VCaP (cell line): Measurements from ENCODE around the gene AKAP9.
"Not testable (repeated sequence)": the region's sequence is repeated elsewhere in the genome, so short reads cannot be mapped to it uniquely, and the experiment has no call there.

Source experiments
- H3K27ac ChIP-seq: fragments of 450-650 bp; 2 replicates; pipeline ENCODE4 v1.5.1; 2017
- CTCF ChIP-seq: fragments of 450-650 bp; conservative IDR thresholded peaks from 2 replicates; pipeline ENCODE4 v1.5.1; 2017; ENCODE audit warnings: mild to moderate bottlenecking, moderate library complexity

The AKAP9 gene

DNA sequence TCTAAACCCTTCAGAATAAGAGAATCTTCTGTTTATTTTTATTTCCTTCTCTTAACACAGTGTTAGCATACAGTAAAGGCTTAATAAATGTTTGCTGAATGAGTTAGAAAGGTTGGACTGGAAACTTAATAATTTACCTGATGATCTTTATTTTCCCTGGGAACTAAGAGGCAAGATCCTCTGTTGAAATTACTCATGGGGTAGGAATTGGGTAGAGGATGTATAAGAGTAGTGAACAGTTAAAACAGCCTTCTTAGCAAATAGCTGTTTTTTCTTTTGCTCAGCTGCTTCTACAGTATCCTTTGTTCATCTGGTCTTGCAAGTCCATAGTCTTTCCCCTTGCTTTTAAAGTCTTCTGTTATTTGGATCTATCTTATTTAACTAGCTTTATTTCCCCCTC is 80.0 kb downstream of the AKAP9 start:
- H3K27ac ChIP-seq = no peak overlapping the region
- no peak for TF ChIP-seq CTCF

GRCh38 chr7:92025260-92025659 is 84.6 kb downstream of the AKAP9 start:
- no peak for TF ChIP-seq CTCF
- no peak overlapping the region for H3K27ac ChIP-seq

DNA sequence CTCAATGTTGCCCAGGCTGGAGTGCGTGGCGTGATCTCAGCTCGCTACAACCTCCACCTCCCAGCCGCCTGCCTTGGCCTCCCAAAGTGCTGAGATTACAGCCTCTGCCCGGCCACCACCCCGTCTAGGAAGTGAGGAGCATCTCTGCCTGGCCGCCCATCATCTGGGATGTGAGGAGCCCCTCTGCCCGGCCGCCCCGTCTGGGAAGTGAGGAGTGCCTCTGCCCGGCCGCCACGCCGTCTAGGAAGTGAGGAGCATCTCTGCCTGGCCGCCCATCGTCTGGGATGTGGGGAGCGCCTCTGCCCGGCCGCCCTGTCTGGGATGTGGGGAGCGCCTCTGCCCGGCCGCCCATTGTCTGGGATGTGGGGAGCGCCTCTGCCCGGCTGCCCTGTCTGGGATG is 86.0 kb downstream of the AKAP9 start:
- H3K27ac ChIP-seq = not testable (repeated sequence)

DNA sequence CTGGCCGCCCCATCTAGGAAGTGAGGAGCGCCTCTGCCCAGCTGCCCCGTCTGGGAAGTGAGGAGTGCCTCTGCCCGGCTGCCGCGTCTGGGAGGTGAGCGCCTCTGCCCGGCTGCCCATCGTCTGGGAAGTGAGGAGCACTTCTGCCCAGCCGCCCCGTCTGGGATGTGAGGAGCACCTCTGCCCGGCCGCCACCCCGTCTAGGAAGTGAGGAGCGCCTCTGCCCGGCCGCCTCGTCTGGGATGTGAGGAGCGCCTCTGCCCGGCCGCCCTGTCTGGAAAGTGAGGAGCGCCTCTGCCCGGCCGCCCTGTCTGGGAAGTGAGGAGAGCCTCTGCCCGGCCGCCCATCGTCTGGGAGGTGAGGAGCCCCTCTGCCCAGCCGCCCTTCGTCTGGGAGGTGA is 86.5 kb downstream of the AKAP9 start:
- not testable (repeated sequence) for H3K27ac ChIP-seq

DNA sequence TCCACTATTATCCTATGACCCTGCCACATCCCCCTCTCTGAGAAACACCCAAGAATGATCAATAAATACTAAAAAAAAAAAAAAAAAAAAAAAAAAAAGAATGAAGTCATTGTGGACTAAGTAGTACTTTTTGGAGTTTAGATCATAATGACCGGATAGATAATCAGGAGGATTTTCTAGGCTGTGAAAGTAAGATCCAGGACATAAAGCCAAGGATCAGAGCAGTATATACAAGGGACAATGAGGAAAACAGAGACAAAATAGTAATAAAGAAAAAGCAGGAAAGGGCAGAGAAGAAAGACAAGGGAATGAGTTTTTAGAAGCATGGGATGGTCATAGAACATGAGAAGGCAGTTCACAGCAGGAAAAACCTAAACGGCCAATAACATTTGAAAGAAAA is 87.6 kb downstream of the AKAP9 start:
- TF ChIP-seq CTCF = no peak
- no peak overlapping the region for H3K27ac ChIP-seq

- no peak for TF ChIP-seq CTCF
- H3K27ac ChIP-seq = no peak overlapping the region
These were observed 88.0 kb downstream of the AKAP9 start for GRCh38 chr7:92028686-92029085.

DNA sequence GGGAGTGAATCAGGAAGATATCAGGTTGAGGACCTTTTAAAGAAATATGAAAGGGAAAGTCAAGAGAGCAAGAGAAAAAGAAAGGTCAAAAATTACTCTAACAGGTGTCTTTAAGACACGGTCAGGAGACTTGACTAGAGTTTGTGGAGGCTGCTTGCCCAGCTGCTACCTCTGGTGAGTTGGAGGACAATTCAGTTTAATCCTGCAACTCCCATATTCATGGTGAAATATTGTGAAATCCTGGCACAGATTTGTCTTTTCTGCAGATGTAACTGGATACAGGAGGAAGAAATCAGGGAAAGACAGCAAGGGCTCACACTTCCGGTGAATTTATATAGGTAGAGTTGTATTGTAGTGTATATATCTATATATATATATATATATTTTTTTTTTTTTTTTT is 93.5 kb downstream of the AKAP9 start:
- TF ChIP-seq CTCF = no peak
- no peak overlapping the region for H3K27ac ChIP-seq

GRCh38 chr7:92035576-92035975 is 94.9 kb downstream of the AKAP9 start:
- no peak for TF ChIP-seq CTCF
- no peak overlapping the region for H3K27ac ChIP-seq

DNA sequence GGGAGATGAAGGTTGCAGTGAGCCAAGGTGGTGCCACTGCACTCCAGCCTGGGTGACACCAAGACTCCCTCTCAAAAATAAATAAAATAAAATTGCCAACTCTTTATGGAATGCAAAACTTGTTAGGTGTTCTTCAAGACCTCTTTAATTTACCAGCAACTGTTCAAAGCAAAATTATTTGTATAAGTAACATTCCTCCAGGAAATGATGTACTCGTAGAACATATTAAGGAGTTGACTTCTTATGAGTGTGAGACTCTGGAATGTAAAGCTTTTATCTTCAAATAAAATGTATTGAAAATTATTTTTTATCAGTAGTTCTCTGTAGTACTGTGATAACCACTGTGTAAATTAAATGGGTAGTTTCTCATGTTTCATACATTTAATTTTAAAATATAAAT is 99.2 kb downstream of the AKAP9 start:
- TF ChIP-seq CTCF = no peak
- H3K27ac ChIP-seq = peak overlapping the region; percentile 86
